Naive thymus-derived CD8-positive, alpha-beta T cell (primary cell): ENCODE data around the gene ARFRP1. TPM values are rescaled to one million over a fixed set of nuclear protein-coding genes. Genes with fewer than 3 reads are reported as not detected.

Source experiments
- ATAC-seq, 2 donors: fragments of 150-1000 bp; cut with Tn5 transposase in 1 of 2; sonication (Bioruptor Pico), chemical (Tn5 transposase) in 1 of 2; 1 replicate in 1 of 2; 2 replicates in 1 of 2; pipeline ENCODE4 v1.10.0; 2021; ENCODE audit warnings: mild to moderate bottlenecking in 2 of 2, moderate library complexity in 2 of 2
- POLR2A ChIA-PET: fragments of 350-600 bp; sonication (Branson Sonifier 250); formaldehyde crosslinking; loops from one replicate; lab custom pipeline; 2021; ENCODE audit warnings: antibody characterized with exemption; lab: Charles Lee
- DNase-seq, 10 donors: peaks; one replicate each; pipeline versions ENCODE4 v3.0.0 to v3.0.0-alpha.2; 2020 to 2022
- H3K27ac Mint-ChIP-seq, 10 donors: one replicate each; pipeline ENCODE4 v1.8.0; 2020 to 2022; ENCODE audit warnings: mild to moderate bottlenecking in 10 of 10, mixed read lengths in 10 of 10, moderate library complexity in 4 of 10, inconsistent platforms in 1 of 10
- H3K27me3 Mint-ChIP-seq, 5 donors: one replicate each; pipeline ENCODE4 v1.8.0; 2021 to 2022; ENCODE audit warnings: mixed read lengths in 5 of 5
- H3K36me3 Mint-ChIP-seq, 3 donors: one replicate each; pipeline ENCODE4 v1.8.0; 2020 to 2022; ENCODE audit warnings: mixed read lengths in 3 of 3, mild to moderate bottlenecking in 2 of 3, inconsistent platforms in 1 of 3
- H3K4me1 Mint-ChIP-seq, 4 donors: one replicate each; pipeline ENCODE4 v1.8.0; 2021 to 2022; ENCODE audit warnings: mixed read lengths in 4 of 4
- H3K4me3 Mint-ChIP-seq, 10 donors: one replicate each; pipeline ENCODE4 v1.8.0; 2020 to 2022; ENCODE audit warnings: mild to moderate bottlenecking in 10 of 10, mixed read lengths in 10 of 10, moderate library complexity in 6 of 10, inconsistent platforms in 1 of 10
- H3K9me3 Mint-ChIP-seq, 9 donors: one replicate each; pipeline ENCODE4 v1.8.0; 2020 to 2022; ENCODE audit warnings: mixed read lengths in 9 of 9, mild to moderate bottlenecking in 3 of 9, inconsistent platforms in 1 of 9, moderate library complexity in 1 of 9
- polyA plus RNA-seq, 3 donors: library from polyadenylated mRNA; unstranded; fragments of 300-500 nt; fragmentation: Illumina TruSeq; gene quantifications; one replicate each; pipeline ENCODE4 v1.2.3, GENCODE V29; 2021
- total RNA-seq, 8 experiments: library from RNA in 2 of 8; stranded (reverse) in 2 of 8; gene quantifications; one replicate each; pipeline ENCODE4 v1.2.3 and lab custom pipeline; 2021 to 2026

ARFRP1 gene
- total and polyA plus RNA-seq, 5 experiments from 2014 or later, result 60.1 to 108 (median 92.1) TPM

- DNase-seq (no peak), ATAC-seq (no peak)
- Mint-ChIP-seq H3K27me3 (no peaks in the 10 kb centered on the region), H3K27ac (peak overlapping the region in 6 of 10 donors; percentile 13 to 92 (median 57)), H3K9me3 (no peaks in the 10 kb centered on the region), H3K4me1 (peaks cover 13 to 44% (median 33%) of the 10 kb centered on the region in 4 donors), H3K4me3 (peak overlapping the region in 1 of 10 donors; percentile 56), H3K36me3 (peaks cover 0 to under 1% (median 0%) of the 10 kb centered on the region in 3 donors)
- POLR2A ChIA-PET, result interaction anchor here (1.5 to 4.5 kb wide), 3 partner anchors 11 to 122 kb away, joined by 5 to 137 read pairs (median 8); partner anchors contain the start of genes ARFRP1, GMEB2, LIME1 and SLC2A4RG
Measured at GRCh38 chr20:63748934-63749270, 41.1 kb upstream of the ARFRP1 start.

DNA sequence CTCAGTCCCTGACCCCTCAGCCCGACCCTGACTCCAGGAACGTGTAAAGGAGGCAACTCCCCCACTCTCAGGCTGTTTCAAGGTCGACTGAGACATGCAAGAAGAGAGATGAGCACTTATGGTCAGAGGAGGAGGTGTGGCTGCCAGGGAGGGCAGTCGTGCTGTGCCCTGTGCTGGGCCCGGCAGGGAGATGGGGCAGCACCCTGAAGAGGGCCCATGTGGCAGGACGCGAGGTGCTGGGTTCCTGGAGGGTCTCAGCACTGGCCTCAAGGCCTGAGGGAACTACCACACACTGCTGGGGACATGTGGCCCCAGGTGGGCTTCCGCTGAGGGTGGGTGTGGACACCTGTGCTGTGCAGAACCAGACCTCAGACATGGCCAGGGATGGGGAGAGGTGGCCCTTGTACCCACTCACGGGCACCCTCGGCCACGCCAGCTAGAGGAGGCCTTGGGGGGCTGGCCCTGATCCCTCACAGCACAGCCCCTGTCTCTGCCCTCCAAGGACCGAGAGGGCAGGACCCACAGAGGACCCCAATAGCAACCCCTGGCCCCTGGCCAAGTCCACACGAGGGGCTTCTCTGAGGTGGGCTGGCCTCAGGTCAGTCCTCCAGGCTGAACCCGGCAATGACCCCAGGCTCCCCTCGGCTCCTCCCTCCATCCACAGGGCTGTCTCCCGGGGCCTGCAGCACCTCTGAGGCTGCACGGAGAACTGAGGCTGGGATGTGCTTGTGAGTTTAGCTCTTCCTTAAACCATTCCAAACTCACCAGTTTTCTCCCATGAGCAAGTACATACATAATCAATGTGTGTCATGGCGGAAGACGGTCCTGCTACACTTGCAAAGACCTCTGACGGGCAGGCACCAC is 40.5 kb upstream of the ARFRP1 start:
- H3K4me1 Mint-ChIP-seq, result peaks cover 11 to 44% (median 31%) of the 10 kb centered on the region in 4 donors
- H3K4me3 Mint-ChIP-seq, result no peak overlapping the region
- no peaks in the 10 kb centered on the region for H3K27me3 Mint-ChIP-seq
- DNase-seq (no peak), ATAC-seq (no peak)
- POLR2A ChIA-PET, result interaction anchor here (1.0 to 4.5 kb wide), 3 partner anchors 10 to 40 kb away, joined by 3 to 137 read pairs (median 8); partner anchors contain the start of genes ARFRP1, LIME1, SLC2A4RG and ZGPAT
- H3K9me3 Mint-ChIP-seq, result no peaks in the 10 kb centered on the region
- peak overlapping the region in 5 of 10 donors; percentile 13 to 92 (median 62) for H3K27ac Mint-ChIP-seq
- H3K36me3 Mint-ChIP-seq, result peaks cover 0 to 6% (median 0%) of the 10 kb centered on the region in 3 donors

GRCh38 chr20:63747622-63748069 is 39.9 kb upstream of the ARFRP1 start:
- peaks cover 0 to 9% (median 0%) of the 10 kb centered on the region in 3 donors for H3K36me3 Mint-ChIP-seq

DNA sequence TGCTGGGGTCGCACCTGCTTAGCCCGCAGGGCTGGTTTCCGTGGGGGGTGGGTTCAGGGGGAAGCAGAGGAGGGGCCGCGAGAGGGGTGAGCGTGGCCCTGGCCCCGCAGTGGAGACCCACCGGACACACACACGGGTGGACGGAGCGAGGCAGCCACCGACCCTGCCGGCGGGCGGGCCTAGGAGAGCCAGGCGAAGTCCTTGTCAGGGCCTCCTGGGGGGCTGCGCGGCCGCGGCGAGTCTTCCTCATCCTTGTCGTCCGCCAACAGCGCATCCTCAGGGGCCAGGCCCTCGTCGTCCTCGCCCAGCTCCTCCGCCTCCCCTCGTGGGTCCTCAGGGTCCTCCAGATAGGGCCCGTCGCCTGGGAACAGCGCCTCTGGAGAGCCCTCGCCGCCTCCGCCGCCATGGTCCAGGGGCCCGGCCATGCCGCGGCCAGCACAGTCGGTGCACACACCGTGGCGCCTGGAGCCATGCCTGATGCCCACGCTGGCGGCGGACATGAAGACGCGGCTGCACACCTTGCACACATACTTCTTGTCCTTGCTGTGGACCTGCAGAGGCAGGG is 39.1 kb upstream of the ARFRP1 start:
- H3K27me3 Mint-ChIP-seq, result no peaks in the 10 kb centered on the region
- peaks cover 9 to 35% (median 27%) of the 10 kb centered on the region in 4 donors for H3K4me1 Mint-ChIP-seq
- POLR2A ChIA-PET, result interaction anchor here (0.5 to 2.1 kb wide), 3 partner anchors 10 to 156 kb away, joined by 3 to 14 read pairs (median 6); partner anchors contain the start of gene LIME1
- ATAC-seq (no peak), DNase-seq (no peak)
- no peak overlapping the region for H3K27ac Mint-ChIP-seq
- H3K9me3 Mint-ChIP-seq, result no peaks in the 10 kb centered on the region
- peaks cover 0 to 10% (median 0%) of the 10 kb centered on the region in 3 donors for H3K36me3 Mint-ChIP-seq
- H3K4me3 Mint-ChIP-seq, result no peak overlapping the region

More at GRCh38 chr20:63747622-63748069, 39.9 kb upstream of the ARFRP1 start:
- Mint-ChIP-seq H3K4me1 (peaks cover 11 to 39% (median 31%) of the 10 kb centered on the region in 4 donors), H3K4me3 (no peak overlapping the region), H3K9me3 (no peaks in the 10 kb centered on the region), H3K27ac (peak overlapping the region in 1 of 10 donors; percentile 11), H3K27me3 (no peaks in the 10 kb centered on the region)
- no peak for ATAC-seq
- no peak for DNase-seq
- POLR2A ChIA-PET, result interaction anchor here (1.0 kb wide), 1 partner anchor 11 kb away, joined by 3 read pairs; the partner anchor contains the start of gene LIME1

DNA sequence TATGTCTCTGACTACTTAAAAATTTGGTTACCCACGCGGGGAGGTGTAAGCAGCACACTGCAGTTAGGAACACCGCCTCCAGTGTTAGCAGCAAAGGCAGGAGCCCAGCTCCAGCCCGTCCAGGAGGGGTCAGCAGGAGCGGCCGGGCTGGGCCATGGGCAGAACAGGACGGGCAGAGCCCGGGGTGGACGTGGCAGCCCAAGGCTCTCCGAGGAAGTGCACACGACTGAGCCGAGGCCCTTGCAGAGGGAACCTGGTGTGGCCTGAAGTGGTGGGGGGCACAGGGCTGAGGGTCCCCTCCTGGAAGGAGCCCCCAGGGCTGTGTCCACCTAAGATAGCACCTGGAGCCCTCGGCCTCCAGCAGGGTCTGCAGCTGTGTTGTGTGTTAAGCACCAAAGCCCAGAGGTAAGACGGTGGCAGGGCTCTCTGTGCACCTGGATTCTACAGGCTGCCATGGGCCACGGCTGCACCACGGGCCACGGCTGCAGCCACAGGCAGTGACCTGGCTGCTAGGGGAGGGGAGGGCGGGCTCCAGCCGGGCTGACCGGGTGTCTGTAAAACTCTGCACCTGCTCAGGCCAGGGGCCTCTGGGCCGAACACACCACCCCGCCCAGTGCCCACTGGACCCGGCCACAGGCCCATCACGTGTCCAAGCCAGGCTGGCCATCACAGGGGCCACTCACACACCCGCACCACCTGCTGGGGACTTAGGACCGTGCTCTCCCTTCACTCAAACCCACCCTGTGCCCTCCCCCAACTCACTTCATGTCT is 38.4 kb upstream of the ARFRP1 start:
- H3K9me3 Mint-ChIP-seq, result no peaks in the 10 kb centered on the region
- peaks cover 8 to 33% (median 23%) of the 10 kb centered on the region in 4 donors for H3K4me1 Mint-ChIP-seq
- H3K4me3 Mint-ChIP-seq, result peak overlapping the region in 1 of 10 donors; percentile 65
- DNase-seq, result no peak
- H3K36me3 Mint-ChIP-seq, result peaks cover 0 to 11% (median 0%) of the 10 kb centered on the region in 3 donors
- H3K27ac Mint-ChIP-seq, result peak overlapping the region in 4 of 10 donors; percentile 24 to 65 (median 62)
- ATAC-seq, result no peak
- POLR2A ChIA-PET, result interaction anchor here (0.5 to 2.1 kb wide), 2 partner anchors 10 to 157 kb away, joined by 6 to 14 read pairs; partner anchors contain the start of gene LIME1
- no peaks in the 10 kb centered on the region for H3K27me3 Mint-ChIP-seq

- H3K36me3 Mint-ChIP-seq, result peaks cover 0 to 11% (median 0%) of the 10 kb centered on the region in 3 donors
- ATAC-seq (no peak), DNase-seq (no peak)
- POLR2A ChIA-PET, result interaction anchor here (2.1 kb wide), 1 partner anchor 9 kb away, joined by 14 read pairs; the partner anchor contains the start of gene LIME1
- no peaks in the 10 kb centered on the region for H3K9me3 Mint-ChIP-seq
- H3K27ac Mint-ChIP-seq, result peak overlapping the region in 3 of 10 donors; percentile 8 to 65 (median 48)
- no peaks in the 10 kb centered on the region for H3K27me3 Mint-ChIP-seq
- peak overlapping the region in 1 of 10 donors; percentile 65 for H3K4me3 Mint-ChIP-seq
- peaks cover 6 to 26% (median 16%) of the 10 kb centered on the region in 4 donors for H3K4me1 Mint-ChIP-seq
Measured at GRCh38 chr20:63745424-63745805, 37.6 kb upstream of the ARFRP1 start.

DNA sequence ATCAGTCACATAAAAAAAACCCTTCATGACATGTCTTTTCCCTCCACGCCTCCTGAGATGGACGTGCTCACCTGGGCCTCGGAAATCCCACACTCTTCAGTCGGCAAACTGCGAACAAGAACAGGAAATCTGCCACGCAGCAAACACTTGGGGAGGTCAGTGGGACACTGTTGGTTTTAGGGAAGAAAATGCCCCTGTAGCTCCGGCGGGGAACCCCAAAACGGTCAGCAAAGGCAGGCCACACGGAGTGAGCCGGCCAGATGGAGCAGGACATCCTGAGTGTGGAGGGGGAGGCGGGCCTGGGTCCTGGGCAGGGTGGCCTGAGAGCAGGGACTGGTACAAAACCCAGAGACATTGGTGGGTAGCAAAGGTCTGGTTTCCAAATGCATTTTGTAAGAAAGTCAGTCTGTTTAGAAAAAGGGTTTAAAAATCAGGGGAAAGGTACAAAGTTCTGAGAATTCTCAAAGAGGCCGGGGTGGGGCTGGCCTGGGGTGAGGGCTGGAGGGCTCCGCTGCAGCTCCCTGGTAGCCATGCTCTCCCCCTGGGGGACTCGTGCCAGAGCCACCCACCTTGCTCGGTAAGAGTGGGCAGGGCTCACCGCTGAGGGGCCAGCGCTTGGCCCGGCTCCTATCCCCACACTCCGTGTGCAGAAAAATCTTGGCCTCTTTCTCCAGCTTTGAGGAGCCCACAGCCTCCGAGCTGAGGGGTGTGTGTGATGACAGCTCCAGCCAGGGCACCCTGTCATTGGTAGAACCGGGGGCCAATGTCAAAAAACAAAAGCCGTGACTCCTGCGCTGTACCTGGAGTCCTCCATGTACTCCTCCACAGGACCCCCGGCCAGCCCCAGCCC is 37.0 kb upstream of the ARFRP1 start:
- DNase-seq, result no peak
- Mint-ChIP-seq H3K4me3 (no peak overlapping the region), H3K27me3 (no peaks in the 10 kb centered on the region), H3K4me1 (peaks cover 6 to 20% (median 13%) of the 10 kb centered on the region in 4 donors), H3K9me3 (no peaks in the 10 kb centered on the region), H3K36me3 (peaks cover 0 to 11% (median 0%) of the 10 kb centered on the region in 3 donors), H3K27ac (peak overlapping the region in 2 of 10 donors; percentile 8 to 27)
- no peak for ATAC-seq
- POLR2A ChIA-PET, result interaction anchor here (0.5 to 2.1 kb wide), 2 partner anchors 8 to 25 kb away, joined by 4 to 14 read pairs; partner anchors contain the start of gene LIME1

GRCh38 chr20:63744158-63744557 is 36.4 kb upstream of the ARFRP1 start:
- H3K4me1 Mint-ChIP-seq, result peaks cover 3 to 14% (median 8%) of the 10 kb centered on the region in 4 donors
- H3K27ac Mint-ChIP-seq, result peak overlapping the region in 1 of 10 donors; percentile 18
- H3K36me3 Mint-ChIP-seq, result peaks cover 0 to 11% (median 0%) of the 10 kb centered on the region in 3 donors
- H3K27me3 Mint-ChIP-seq, result no peaks in the 10 kb centered on the region
- H3K9me3 Mint-ChIP-seq, result no peaks in the 10 kb centered on the region
- no peak overlapping the region for H3K4me3 Mint-ChIP-seq
- DNase-seq (no peak), ATAC-seq (no peak)
- POLR2A ChIA-PET, result interaction anchor here (0.5 to 0.8 kb wide), 3 partner anchors 15 to 47 kb away, joined by 3 to 4 read pairs (median 3); no protein-coding TSS in a partner anchor

- Mint-ChIP-seq H3K4me1 (peaks cover under 1 to 9% (median 2%) of the 10 kb centered on the region in 4 donors), H3K9me3 (no peaks in the 10 kb centered on the region), H3K27ac (peak overlapping the region in 4 of 10 donors; percentile 18 to 79 (median 36)), H3K4me3 (peak overlapping the region in 1 of 10 donors; percentile 36), H3K27me3 (no peaks in the 10 kb centered on the region), H3K36me3 (peaks cover 0 to 11% (median 0%) of the 10 kb centered on the region in 3 donors)
- POLR2A ChIA-PET, result interaction anchor here (0.5 to 10.0 kb wide), 7 partner anchors 7 to 386 kb away, joined by 3 to 137 read pairs (median 3); partner anchors contain the start of genes ARFRP1 and ZGPAT
- DNase-seq, result no peak
- no peak for ATAC-seq
Measured at GRCh38 chr20:63743210-63743970, 35.6 kb upstream of the ARFRP1 start.

- no peak for ATAC-seq
- Mint-ChIP-seq H3K4me1 (peaks cover 0 to 6% (median 1%) of the 10 kb centered on the region in 4 donors), H3K4me3 (no peak overlapping the region), H3K27me3 (no peaks in the 10 kb centered on the region), H3K27ac (no peak overlapping the region), H3K9me3 (no peaks in the 10 kb centered on the region), H3K36me3 (peaks cover 0 to 11% (median 0%) of the 10 kb centered on the region in 3 donors)
- POLR2A ChIA-PET, result interaction anchor here (0.5 to 10.0 kb wide), 6 partner anchors 8 to 387 kb away, joined by 3 to 137 read pairs (median 4); partner anchors contain the start of genes ARFRP1 and ZGPAT
- no peak for DNase-seq
Measured at GRCh38 chr20:63742381-63743024, 34.7 kb upstream of the ARFRP1 start.
